ENCODE results near the gene ALDH3B2. TPM values are rescaled to one million over a fixed set of nuclear protein-coding genes. Genes with fewer than 3 reads are reported as not detected.
"Not testable (repeated sequence)": the region's sequence is repeated elsewhere in the genome, so short reads cannot be mapped to it uniquely, and the experiment has no call there.

The ALDH3B2 gene
- polyA plus RNA-seq, 3 donors: 1.6 to 3.0 (median 2.1) TPM

DNA sequence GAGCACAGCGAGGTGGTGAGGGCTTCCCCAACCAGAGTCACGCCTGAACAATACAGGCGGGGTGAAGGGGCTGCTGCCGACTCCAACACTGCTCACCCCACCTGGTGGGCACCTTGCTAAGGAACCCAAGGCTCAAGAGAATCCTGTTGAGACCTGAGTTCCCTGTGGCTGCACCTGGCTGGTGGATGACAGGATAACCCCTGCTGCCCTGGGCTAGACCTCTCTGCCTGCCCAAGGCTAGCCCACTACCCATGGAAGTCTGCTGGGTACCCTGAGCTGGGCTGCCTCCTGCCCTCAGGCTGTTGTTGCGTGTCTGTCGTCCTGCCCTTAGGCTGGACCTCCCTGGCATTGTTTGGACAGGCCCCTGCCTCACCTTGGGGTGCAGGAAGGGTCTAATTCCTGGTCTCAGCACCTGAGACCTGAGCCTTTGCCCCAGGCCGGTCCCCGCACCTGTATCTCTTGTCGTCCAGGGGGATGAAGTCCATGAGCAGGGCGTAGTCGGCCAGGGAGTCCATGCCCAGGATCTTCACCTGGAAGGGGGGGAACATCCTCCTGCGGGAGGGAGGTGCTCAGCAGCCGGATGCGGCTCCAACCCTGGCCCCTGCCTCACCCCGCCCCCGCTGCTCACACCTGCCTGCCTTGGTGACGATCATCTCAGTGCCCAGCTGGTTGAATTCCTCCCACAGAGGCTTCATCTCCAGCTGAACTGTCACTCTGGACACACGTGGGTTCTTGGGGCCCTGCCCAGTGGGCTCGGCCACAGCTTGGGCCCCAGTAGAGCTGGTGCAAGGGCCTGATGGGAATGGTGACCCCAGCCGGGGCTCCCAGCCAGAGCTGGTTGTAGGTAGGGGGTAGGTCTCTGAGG is 39.8 kb downstream of the ALDH3B2 start:
- DNase-seq (ENCODE audit: extremely low read depth in 1 of 11, low read depth in 9 of 11, low spot score in 4 of 11): no peak

DNA sequence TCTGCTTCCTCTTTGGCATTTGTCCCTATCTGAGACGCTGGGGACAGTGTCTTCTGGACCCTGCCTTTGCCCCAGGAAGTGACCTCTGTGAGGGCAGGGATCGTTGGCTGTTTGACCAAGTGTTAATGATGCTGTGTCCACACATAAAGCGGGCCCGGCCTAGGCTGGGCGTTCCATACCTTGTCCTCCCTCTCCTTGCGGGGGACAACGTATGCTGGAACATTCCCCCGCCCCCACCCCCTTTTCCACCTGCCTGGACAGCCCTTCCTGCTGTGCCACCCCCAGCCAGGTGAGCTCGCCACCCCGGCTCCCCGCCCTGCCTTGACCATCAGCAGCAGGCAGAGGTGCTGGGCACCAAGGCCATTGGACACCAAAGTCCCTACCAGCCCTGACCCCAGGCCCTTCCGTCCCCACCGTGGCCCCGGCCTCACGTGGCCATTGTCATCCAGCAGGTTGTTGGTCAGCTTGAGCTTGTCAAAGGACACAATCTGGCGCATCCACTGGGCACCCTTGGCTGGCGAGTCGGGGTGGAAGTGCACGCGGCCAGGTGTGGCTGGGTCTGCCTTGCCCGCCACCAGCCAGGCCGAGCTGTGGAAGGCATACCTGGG is 40.6 kb downstream of the ALDH3B2 start:
- DNase-seq (ENCODE audit: extremely low read depth in 1 of 11, low read depth in 9 of 11, low spot score in 4 of 11): no peak

DNA sequence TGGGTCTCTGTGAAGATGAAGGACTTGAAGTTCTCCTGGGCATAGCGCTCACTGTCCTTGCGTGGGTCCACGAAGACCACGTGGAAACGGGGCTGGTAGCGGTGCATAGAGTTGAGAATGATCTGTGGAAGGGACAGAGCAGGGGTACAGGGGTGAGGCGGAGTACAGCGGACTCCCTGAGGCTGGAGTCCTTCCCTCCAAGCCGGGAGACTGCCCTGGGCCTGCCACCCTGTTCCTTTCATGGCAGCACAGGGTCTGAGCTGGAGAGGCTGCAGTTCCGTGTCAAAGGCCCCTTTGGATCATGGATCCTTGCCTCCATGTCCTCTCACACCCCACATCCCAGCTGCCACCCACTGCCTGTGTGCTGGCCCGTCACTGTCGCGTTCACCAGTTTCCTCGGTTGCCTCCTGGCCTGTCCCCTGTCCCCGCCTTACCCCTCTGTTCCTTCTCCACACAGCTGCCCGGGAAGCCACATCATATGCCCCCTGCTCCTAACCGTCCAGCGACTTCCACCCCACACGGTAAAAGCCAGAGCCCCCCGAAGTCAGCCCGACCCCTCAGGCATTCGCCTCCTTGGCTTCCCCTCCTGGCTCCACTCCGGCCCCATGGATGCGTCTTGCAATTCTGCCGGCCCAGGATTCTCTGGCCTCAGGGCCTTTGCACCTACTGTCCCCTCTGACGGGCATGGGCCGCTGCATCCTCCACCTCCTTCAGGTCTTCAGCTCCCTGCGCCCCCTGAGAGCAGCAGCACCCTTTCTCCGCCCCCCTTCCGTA is 41.3 kb downstream of the ALDH3B2 start:
- DNase-seq (ENCODE audit: extremely low read depth in 1 of 11, low read depth in 9 of 11, low spot score in 4 of 11): no peak

DNA sequence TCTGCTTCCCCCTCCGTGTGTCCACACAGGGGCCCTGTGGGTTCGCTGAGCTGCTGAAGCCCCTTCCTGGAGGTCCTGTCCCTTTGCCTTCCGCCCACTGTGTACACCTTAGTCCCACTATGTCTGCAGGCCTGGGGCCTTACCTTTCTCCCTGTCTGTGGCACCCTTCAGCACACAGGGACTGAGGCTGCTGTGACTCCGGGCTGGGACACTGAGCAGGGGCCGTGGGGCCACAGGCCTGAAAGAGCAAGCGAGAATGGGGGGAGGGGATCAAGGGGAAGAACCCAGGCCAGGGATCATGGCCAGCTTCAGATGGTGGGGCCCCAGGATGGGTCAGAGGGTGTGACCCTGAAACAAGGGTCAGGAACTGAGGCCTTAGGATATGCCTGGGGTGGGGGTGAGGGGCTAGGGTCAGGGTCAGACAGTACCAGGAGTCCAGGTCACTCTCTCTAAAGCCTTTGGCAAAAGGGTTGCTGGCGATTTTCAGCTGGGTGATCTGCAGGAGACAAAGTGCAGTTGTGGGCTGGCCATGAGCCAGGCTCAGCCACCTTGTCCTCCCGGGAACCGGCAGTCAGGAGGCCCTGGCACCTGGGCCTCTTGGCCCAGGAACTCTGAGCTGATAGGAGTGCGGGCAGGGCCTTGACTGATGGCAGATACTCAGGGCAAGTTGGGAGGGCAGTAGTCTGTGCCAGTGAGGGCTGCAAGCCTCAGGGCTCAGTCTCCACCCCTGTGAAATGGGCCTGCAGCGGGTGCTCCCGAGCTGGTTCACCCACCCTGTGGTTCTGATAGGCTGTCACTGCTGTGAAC is 42.0 kb downstream of the ALDH3B2 start:
- DNase-seq (ENCODE audit: extremely low read depth in 1 of 11, low read depth in 9 of 11, low spot score in 4 of 11): no peak

DNA sequence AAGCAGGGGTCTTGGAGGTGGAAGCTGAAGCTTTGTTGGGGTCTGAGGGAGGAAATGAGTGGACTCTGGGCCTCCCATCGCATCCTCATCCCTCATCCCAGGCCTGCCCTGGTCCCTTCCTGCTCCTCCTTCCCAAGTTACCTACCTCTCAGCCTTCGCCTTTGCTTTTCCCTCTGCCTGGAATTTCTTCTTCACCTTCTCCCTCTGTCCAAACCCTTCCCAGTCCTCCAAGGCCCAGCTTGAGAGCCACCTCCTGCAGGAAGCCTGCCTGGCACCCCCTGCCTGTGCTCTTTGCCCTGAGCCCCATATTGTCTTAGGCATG is 42.6 kb downstream of the ALDH3B2 start:
- DNase-seq (ENCODE audit: extremely low read depth in 1 of 11, low read depth in 9 of 11, low spot score in 4 of 11): no peak

DNA sequence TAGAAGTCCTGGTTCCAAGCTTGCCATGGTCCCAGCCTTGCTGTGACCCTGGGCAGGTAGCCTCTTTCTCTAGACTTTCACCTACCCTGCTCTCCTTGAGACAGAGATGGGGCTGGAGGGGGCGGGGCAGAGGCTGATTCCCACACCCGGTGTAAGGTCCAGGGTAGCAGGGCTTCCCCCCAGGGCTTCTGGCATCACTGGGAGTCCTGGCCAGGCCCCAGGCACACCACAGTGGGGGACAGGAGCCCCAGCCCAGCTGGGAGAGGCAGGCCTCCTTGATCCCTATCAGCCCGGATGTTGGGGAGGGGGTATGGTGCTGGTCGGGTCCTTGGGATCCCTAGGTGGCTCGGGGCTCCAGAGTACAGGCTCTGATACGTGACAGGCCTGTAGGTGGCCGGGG is 43.0 kb downstream of the ALDH3B2 start:
- DNase-seq (ENCODE audit: extremely low read depth in 1 of 11, low read depth in 9 of 11, low spot score in 4 of 11): no peak

DNA sequence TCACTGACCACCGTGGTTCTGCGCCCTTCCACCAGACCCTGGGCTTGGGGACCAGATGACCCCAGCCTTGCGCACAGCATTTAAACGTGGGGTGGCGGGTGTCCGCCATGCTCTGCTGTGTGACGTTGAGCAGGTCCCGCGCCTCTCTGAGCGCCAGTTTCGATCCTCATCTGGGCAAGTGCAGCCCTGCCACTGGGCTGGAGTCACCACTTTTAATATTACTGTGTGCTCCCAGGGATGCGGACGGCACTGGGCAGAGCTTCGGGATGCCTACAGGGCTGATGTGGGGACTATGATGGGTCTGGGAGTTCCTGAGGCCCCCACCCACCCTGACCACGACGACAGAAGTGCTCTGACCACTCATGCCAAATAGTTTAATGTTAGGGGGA is 43.5 kb downstream of the ALDH3B2 start:
- no peak for DNase-seq (ENCODE audit: extremely low read depth in 1 of 11, low read depth in 9 of 11, low spot score in 4 of 11)

DNA sequence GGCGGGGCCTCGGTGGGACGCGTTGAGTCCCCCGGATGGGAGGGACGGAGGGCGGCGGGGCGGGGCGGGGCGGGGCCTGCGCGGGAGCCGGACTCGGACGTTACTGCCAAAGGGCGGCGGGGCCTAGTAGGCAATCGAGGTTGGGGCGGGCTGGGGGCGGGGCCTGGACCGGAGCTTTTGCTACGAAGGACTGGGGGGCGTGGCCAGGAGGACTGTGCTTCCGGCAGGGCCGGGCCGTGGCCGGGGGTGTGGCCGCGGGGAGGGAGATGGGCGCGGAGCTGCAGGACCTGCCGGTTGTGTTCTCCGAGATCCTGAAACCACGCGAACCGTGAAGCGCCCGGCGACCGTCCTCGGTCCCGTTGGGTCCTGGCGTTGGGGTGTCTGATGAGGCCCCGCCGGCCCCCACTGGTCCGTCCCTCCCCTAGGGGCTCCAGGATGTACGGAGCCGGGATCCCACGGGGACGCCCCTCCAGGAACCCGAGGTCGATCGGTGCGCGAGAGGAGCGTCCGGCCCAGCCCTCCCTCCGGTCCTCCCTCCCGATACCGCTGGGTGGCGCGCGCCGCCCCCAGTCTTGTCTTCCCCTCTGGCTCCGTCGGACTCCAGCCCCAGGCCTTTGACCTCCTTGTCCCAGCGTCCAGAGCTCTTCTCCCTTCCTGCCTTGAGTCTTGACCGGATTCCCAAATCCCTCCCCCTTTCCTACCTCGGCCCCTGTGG is 44.0 kb downstream of the ALDH3B2 start:
- peak; percentile 83 to 97 (median 96) for DNase-seq (ENCODE audit: extremely low read depth in 1 of 11, low read depth in 9 of 11, low spot score in 4 of 11)

DNA sequence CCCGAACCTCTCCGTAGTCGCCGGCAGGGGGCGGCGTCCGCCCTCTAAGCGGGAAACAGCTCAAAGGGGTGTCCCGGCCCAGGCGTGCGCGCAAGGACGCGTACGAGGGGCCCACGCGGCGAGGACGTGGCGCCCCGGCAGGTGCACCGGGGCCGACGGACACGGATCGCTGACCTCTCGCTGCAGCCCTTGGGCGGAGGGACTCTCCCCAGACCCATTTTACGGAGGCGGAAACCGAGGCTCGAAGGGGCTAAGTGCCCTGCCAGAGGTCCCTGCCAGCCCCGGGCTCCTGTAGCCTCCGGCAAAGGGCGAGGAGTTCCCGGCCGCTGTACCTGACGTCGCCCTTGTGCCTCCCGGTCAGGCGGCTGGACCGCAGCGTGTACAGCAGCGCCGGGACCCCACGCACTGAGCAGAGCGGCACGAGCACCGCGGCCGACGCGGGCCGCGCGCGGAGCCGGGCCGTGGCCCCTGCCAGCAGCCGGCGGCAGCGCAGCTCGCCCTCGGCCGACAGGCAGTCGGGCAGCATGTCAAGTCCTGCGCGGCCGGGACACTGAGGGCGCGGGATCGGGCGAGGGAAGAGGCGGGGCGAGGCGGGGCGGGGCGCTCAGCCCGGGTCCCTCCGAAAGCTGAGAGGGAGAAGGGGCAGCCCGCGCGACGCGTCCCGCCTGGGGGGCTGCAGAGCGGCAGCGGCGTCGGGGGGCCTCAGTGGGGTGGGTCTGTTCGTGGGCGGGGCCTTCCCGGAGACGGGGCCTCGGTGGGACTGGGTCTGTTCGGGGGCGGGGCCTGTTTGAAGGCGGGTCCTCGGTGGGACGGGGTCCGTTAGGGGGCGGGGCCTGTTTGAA is 44.8 kb downstream of the ALDH3B2 start, which contains the start of gene NUDT8:
NUDT8 (minus strand) TSS at position 552 of the 842 bp plus-strand sequence; CDS start at position 526, 26 bp downstream.
- DNase-seq (ENCODE audit: extremely low read depth in 1 of 11, low read depth in 9 of 11, low spot score in 4 of 11): peak in 5 of 11 donors; percentile 35 to 63 (median 61)

DNA sequence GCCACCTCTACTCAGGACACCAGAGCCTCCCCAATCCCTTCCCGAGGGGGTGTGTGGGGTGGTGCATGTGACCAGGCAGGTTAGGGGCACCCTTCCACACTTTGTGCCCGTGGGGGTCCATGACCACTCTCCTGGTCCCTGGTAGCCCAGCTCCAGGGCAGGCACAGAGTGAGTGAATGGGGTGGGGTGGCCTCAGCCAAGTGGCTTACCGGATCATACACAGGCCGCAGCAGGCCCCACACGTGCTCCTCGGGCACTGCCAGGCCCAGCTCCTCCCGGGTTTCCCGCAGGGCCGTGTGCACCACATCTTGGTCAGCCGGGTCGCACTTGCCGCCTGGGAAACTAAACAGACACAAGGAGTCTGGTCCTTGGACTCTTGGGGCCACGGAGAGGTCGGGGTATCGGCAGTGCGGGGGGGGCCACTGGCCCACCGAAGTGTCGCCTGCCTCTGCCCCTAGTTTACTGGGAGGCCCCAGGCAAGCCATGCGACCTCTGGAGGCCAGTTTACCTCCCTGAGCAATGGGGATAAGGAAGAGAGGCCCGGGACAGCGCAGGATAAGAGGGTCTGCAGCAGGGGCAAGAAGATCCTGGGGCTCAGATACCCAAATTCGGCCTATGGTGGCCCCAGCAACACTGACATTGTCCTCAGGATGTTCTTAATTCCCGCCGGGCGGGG is 45.6 kb downstream of the ALDH3B2 start:
- DNase-seq (ENCODE audit: extremely low read depth in 1 of 11, low read depth in 9 of 11, low spot score in 4 of 11): no peak

DNA sequence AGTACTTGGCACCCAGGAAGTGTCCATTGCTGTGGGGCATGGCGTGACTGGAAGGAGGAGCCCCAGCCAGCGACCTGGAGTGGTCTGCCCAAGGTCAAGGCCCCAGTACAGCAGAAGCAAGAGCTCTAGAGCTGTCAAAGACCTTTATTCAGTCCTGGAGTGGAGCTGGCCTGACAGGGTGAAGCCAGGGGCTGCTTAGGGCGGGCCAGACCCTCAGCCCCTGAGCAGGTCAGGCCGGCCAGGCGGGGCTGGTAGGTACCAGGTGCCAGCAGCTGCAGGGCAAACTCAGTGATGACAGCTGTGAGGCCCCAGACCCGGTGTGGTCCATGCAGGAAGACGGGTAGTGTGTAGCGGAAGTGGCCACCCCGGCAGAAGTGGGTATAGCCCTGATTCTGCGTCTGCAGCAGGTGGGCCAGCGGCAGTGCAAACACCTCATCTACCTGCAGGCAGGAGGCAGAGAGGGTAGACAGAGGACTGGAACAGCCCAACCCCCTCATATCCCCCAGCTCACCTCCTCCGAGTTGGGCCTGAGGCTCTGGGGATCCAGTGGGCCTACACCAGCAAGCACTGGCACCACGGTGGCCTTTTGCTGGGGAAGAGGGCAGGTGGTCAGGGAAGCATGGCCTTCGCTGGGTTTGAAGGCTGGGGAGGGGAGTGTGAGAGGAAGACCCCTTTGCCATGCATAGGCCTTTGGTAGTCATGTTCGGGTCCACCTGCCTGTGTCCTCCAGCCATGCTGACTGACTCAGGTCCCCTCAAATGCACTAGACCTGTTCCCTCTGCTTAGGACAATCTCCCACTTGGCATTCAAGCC is 46.4 kb downstream of the ALDH3B2 start:
- DNase-seq (ENCODE audit: extremely low read depth in 1 of 11, low read depth in 9 of 11, low spot score in 4 of 11): no peak

DNA sequence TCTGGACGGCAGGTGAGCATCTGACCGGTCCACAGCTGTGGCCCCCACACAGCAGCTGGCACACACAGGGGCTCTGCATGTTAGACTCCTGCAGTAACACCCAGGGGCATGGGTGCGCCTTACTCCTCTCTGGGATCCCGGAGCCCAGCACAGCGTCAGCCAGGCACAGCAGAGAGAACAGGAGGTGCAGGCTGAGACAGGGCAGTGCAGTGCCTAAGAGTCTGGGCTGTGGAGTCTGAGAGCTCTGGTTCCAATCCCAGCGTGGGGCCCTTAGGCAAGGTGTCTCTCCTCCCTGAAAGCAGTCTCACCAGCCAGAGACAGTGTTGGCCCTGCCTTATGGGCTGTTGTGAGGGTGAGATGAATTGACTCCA is 47.0 kb downstream of the ALDH3B2 start:
- DNase-seq (ENCODE audit: extremely low read depth in 1 of 11, low read depth in 9 of 11, low spot score in 4 of 11): no peak

DNA sequence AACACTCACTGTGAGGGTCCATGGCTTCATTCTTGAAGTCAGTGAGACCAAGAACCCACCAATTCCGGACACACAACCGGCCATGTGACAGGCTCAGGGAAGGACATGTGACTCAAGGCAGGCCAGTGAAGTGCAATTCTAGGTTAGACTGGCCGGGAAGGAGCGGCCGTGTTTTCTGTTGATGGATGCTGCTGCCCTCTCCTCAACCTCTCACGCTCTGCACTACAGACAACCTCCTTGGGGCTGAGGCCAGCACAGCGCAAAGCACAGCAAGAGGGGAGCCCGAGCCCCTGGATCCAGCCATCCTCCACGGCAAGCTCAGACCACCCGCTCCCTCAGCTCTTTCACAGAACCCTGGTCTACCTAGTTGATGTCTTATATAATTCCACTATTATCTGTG is 47.5 kb downstream of the ALDH3B2 start:
- DNase-seq (ENCODE audit: extremely low read depth in 1 of 11, low read depth in 9 of 11, low spot score in 4 of 11): no peak

DNA sequence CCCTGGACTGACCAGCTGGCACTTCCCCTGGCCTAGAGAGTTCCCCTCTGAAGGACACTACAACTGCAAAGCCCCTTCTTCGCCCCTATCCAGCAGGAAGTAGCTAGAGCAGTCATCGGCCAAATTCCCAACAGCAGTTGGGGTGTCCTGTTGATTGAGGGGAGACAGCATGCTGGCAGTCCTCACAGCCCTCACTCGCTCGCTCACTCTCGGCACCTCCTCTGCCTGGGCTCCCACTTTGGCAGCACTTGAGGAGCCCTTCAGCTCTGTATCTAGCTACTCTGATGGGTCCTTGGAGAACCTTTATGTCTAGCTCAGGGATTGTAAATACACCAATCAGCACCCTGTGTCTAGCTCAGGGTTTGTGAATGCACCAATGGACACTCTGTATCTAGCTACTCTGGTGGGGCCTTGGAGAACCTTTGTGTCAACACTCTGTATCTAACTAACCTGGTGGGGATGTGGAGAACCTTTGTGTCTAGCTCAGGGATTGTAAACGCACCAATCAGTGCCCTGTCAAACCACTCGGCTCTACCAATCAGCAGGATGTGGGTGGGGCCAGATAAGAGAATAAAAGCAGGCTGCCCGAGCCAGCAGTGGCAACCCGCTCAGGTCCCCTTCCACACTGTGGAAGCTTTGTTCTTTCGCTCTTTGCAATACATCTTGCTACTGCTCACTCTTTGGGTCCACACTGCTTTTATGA is 48.1 kb downstream of the ALDH3B2 start:
- not testable (repeated sequence) for DNase-seq (ENCODE audit: extremely low read depth in 1 of 11, low read depth in 9 of 11, low spot score in 4 of 11)

DNA sequence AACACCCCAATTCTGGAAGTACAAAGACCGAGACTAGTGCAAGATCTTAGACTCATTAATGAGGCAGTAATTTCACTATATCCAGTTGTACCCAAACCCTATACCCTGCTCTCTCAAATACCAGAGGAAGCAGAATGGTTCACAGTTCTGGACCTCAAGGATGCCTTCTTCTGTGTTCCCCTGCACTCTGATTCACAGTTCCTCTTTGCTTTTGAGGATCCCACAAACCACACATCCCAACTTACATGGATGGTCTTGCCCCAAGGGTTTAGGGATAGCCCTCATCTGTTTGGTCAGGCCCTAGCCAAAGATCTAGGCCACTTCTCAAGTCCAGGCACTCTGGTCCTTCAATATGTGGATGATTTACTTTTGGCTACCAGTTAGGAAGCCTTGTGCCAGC is 50.6 kb downstream of the ALDH3B2 start:
- not testable (repeated sequence) for DNase-seq (ENCODE audit: extremely low read depth in 1 of 11, low read depth in 9 of 11, low spot score in 4 of 11)

DNA sequence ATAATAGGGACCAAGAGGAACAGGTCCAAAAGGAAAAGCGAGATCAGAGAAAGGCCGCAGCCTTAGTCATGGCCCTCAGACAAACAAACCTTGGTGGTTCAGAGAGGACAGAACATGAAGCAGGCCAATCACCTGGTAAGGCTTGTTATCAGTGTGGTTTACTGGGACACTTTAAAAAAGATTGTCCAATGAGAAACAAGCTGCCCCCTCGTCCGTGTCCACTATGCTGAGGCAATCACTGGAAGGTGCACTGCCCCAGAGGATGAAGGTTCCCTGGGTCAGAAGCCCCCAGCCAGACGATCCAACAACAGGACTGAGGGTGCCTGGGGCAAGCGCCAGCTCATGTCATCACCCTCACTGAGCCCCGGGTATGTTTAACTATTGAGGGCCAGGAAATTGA is 51.5 kb downstream of the ALDH3B2 start:
- DNase-seq (ENCODE audit: extremely low read depth in 1 of 11, low read depth in 9 of 11, low spot score in 4 of 11): not testable (repeated sequence)

Data from renal cortex interstitium (tissue), 11 donors.